Epithelial cell of proximal tubule (primary cell): ENCODE results near the gene CNN3. TPM values are rescaled to one million over a fixed set of nuclear protein-coding genes. Genes with fewer than 3 reads are reported as not detected.

ENCODE experiments used
- DNase-seq: peaks from one replicate; pipeline ENCODE4 v3.0.0-alpha.2; 2011; ENCODE audit warnings: low read depth
- H3K4me3 ChIP-seq: 2 replicates; pipeline ENCODE4 v1.5.1; 2011; ENCODE audit warnings: low read depth, mild to moderate bottlenecking, low read length
- CTCF ChIP-seq: conservative IDR thresholded peaks from 2 replicates; pipeline ENCODE4 v1.5.1; 2012; ENCODE audit warnings: low read depth, mild to moderate bottlenecking, low read length
- total RNA-seq: library from RNA; depleted of rRNA; stranded (reverse); fragments of >200 nt; gene quantifications from 2 replicates; pipeline ENCODE4 v1.2.3, GENCODE V29; 2015

The CNN3 gene
- total RNA-seq, 1 donor from 2014 or later = 196 TPM

- no peak overlapping the region for H3K4me3 ChIP-seq
- TF ChIP-seq CTCF = no peak
- DNase-seq = no peak
Measured at GRCh38 chr1:94909486-94909885, 17.4 kb downstream of the CNN3 start.

GRCh38 chr1:94908965-94909364 is 17.9 kb downstream of the CNN3 start:
- DNase-seq = no peak
- no peak overlapping the region for H3K4me3 ChIP-seq
- TF ChIP-seq CTCF = no peak

- no peak for TF ChIP-seq CTCF
- H3K4me3 ChIP-seq = no peak overlapping the region
- DNase-seq = no peak
Measured at GRCh38 chr1:94908190-94908589, 18.7 kb downstream of the CNN3 start.

- TF ChIP-seq CTCF = no peak
- DNase-seq = no peak
- no peak overlapping the region for H3K4me3 ChIP-seq
Measured at GRCh38 chr1:94907136-94907535, 19.8 kb downstream of the CNN3 start.

GRCh38 chr1:94906382-94906781 is 20.5 kb downstream of the CNN3 start:
- DNase-seq = no peak
- no peak for TF ChIP-seq CTCF
- no peak overlapping the region for H3K4me3 ChIP-seq

GRCh38 chr1:94905207-94905606 is 21.7 kb downstream of the CNN3 start:
- no peak for TF ChIP-seq CTCF
- DNase-seq = no peak
- H3K4me3 ChIP-seq = no peak overlapping the region

- no peak for DNase-seq
- TF ChIP-seq CTCF = no peak
- H3K4me3 ChIP-seq = no peak overlapping the region
Measured at GRCh38 chr1:94903280-94904009, 23.5 kb downstream of the CNN3 start.
